HG02798 (cell line): Measurements from ENCODE around the gene MRPS23.
A peak's percentile ranks its signal among the peaks of the same experiment; 100 is the strongest.

ENCODE experiments used
- ATAC-seq: cut with Tn5 transposase; IDR thresholded peaks from one replicate; pipeline ENCODE4 v1.9.1; 2021; ENCODE audit warnings: mild to moderate bottlenecking; ENCODE audit not compliant: unreplicated experiment, poor library complexity

Gene MRPS23

DNA sequence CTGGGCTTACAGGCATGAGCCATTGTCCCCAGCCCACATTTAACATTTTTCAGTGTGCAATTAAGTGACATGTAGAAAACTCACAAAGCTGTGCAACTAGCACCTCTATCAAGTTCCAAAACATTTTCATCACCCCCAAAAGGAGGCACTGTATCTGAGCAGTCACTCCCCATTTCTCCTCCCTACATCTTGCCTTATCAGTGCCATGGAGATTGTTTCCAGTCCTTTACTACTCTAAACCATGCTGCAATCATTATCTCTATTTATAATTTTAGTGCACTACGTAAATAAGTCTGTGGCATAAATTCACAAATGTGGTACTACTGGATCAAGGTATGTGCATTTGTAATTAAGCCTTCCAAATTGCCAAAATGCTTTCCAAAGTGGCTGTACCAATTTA, 7.6 kb downstream of the MRPS23 start:
- ATAC-seq, result no peak

DNA sequence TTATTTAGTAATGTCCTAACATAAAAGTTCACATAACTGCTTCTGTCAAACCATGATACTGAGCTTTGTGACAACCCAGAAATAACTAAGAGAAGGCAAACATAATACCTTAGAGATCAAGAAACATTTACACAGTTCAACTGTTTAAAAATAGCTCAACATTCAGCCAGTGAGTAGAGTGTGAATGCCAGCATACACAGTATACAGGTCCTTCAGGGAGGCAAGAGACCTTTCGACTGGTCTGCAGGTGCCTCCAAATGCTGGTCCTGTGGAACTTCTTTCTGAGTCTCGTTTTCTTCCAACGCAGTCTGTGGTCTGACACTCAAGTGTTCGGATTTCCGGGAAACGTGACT, 10.3 kb downstream of the MRPS23 start:
- ATAC-seq, result no peak

GRCh38 chr17:57838857-57839570, 10.8 kb downstream of the MRPS23 start:
- no peak for ATAC-seq

DNA sequence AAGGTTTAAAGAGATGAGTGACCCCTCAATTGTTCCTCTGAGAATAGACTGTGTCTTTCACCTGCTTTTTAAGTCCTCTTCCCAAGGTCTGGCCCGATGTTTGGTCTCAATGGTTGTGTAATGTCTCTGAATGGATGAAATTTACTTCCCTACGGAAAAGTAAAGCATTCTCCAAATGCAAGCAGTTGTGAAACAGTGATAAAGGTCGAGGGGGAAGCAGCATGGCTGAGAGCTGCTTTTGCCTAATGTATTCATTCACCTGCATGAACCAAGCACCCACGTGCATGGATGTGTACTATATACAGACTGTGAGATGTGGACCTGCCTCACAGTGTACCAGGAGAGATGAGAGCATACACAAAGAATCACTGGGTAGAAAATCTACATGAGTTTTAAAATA, 11.4 kb downstream of the MRPS23 start:
- no peak for ATAC-seq

DNA sequence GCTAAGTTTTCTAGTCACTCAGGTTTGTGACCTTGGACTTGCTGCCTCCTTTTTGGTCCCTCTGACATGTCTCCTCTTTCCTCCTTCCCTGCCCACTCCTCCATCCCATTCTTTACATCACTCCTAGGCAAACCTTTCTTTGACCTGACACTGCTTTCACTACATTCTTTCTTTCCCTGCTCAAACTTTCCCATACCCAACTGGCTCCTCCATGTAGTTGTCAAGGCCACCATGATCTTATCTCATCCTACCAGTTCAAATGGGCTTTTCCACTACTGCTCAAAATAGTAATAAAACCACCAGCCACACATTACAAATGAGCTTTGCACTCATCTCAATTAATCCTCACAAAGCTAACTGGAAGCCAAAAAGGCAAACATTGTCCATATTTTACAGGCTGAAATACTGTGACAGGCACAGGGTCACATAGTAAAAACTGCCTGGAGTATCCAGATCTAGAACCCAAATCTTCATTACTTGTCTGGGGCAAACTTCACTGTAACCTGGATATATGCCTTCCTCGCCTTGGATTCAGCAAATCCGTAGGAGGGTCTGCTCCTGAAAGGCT, 14.4 kb downstream of the MRPS23 start:
- no peak for ATAC-seq

- no peak for ATAC-seq
These were observed 15.6 kb downstream of the MRPS23 start for GRCh38 chr17:57834146-57834741.

DNA sequence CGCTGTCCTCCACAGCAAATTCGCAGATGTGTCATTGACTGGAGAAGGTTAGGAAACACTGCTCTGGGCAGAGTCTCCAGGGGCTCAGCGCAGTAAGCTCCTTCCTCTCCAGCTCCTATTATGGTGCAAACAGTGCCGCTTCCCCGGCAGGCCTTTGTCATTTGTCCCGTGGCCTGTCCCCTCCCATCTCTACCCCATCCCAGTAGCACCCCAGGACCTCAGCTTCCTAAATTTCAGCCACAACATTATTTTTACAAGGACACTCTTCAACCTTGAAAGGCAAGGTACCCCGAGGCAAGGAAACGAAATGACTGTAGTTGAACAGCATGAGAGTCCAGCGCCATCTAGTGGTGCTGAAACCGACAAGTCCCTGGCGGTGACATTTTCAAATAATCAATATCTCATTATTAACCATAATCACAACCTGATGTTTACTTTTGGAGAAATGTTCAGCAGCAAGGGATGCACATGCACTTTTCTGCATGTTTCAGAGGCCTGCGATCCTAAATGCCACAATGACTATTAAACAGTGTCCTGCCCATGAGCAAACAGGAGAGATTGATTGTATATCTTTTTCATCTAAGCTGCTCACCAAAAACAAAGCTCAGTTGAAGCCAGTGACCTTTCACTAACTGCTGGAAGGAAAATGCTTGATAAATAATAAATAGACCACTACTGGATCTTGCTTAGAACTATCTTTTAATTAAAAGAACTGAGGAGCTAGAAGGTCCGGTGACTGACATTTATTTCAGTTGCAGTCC, 16.5 kb downstream of the MRPS23 start:
- peak; percentile 39 for ATAC-seq

GRCh38 chr17:57832314-57833178, 17.3 kb downstream of the MRPS23 start:
- no peak for ATAC-seq

- ATAC-seq, result no peak
These were observed 19.0 kb downstream of the MRPS23 start for GRCh38 chr17:57830880-57831279.

DNA sequence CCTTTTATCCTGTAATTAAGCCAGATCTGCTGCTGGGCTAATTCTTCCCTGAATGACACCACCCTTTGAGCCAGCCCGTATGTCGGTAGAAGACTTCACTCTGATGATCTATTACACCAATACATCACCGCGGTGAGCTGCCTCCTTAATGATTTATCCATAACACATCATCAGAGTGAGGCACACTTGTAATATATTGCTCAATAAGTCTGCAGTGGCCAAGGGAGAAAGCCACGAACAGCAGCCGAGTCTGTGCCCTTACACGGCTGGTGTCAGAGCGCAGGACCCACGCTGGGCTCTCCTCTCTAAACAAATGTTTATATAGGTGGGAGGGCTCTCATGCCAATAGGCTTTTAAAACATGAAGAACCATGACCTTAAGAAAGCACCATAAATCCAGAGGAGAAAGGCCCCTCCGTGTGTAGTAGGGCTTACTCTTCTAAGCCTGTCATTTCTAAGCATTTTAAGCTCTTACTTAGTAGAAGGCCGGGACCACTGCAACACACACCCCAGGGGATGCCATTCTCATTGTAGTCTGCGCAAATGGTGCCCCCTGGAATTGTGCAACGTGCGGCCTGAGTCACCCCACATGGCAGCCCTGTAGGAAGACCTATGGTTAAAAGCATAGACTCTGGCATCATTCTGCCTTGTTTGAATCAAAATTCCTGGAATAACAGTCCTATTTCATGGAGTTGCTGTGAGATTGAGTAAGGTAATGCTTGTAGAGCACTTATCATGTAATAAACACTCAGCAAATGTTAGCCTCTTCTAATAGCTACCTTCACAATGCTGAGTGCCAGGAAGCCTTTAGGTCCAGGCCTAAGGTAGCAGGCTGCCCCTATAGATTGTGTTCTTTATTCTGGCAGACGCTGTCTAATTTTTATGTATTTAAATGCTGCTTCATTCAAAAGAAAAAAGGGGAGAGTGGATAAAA, 26.1 kb downstream of the MRPS23 start:
- ATAC-seq, result no peak

DNA sequence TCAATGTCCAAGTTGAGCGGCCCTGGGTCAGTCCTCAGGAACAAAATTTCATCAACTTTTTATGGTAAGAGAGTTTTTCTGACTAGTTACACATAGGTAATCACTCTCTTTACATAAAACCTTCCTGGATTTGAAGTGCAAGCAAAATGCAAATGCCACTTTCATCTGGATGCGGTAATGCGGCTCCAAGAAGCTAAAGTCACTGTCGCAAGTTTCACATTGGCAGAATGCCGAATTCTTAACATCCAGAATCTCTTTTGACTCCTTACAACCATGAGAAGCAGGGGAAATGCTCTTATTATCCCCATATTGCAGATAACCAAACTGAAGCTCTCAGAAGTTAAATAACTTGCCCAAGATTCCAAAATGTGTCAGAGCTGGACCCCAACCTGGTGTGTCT, 30.0 kb downstream of the MRPS23 start:
- ATAC-seq, result no peak

DNA sequence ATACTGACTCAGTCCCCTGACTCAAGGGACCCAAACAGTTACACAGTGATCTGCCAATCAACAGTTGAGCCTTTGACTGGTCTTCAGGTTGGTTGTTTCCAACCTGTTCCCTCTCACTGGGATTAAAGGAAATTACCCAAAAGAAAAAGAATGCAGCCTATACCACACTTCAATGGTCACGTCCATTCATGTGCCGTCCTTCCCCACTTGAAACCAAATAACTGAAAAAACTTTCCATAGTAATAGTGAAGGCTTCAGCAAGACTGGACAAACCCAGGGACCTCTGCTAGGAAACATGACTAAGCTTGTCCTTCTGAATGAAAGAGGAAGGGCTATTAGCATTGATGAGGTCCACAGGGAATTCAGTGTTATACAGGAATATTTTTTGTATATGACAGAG, 30.6 kb downstream of the MRPS23 start:
- ATAC-seq, result no peak

GRCh38 chr17:57818066-57818465, 31.8 kb downstream of the MRPS23 start:
- no peak for ATAC-seq

- no peak for ATAC-seq
These were observed 32.5 kb downstream of the MRPS23 start for GRCh38 chr17:57817299-57817698.

- ATAC-seq, result no peak
These were observed 35.4 kb downstream of the MRPS23 start for GRCh38 chr17:57814421-57814820.

GRCh38 chr17:57811638-57812280, 38.1 kb downstream of the MRPS23 start:
- no peak for ATAC-seq

- no peak for ATAC-seq
These were observed 38.9 kb downstream of the MRPS23 start for GRCh38 chr17:57810721-57811637.

- ATAC-seq, result no peak
These were observed 40.0 kb downstream of the MRPS23 start for GRCh38 chr17:57809879-57810278.
